PC-3 (cell line): Measurements from ENCODE around the gene MT1A. TPM values are rescaled to one million over a fixed set of nuclear protein-coding genes. Genes with fewer than 3 reads are reported as not detected.

Source experiments
- ATAC-seq: fragments of 200-7000 bp; cut with Tn5 transposase; 2 replicates; pipeline ENCODE4 v1.9.1; 2020; ENCODE audit warnings: mild to moderate bottlenecking, moderate library complexity
- BruUV-seq: library from RNA; stranded (reverse); fragments of 400-500 nt; replicated peaks from 2 replicates; lab custom pipeline; 2021; lab: Mats Ljungman, UMichigan
- CTCF ChIA-PET: fragments of 300-600 bp; sonication (Branson Sonifier 250); formaldehyde crosslinking; loops from one replicate; lab custom pipeline; 2022; ENCODE audit warnings: antibody characterized with exemption; lab: Charles Lee
- POLR2A ChIA-PET: fragments of 300-600 bp; sonication (Branson Sonifier 250); formaldehyde crosslinking; loops from one replicate; lab custom pipeline; 2022; ENCODE audit warnings: antibody characterized with exemption; ENCODE audit not compliant: unreplicated experiment; lab: Charles Lee
- DNase-seq: peaks from one replicate; pipeline ENCODE4 v3.0.0-alpha.2; 2015
- H2AFZ ChIP-seq: fragments of 300-600 bp; sonication (generic); 2 replicates; pipeline ENCODE4 v1.6.0; 2016; ENCODE audit warnings: antibody characterized with exemption, low read length
- H3F3A ChIP-seq: fragments of 300-600 bp; sonication (generic); one replicate; pipeline ENCODE4 v1.6.0; 2017; ENCODE audit warnings: antibody characterized with exemption, low read length, control low read depth, mild to moderate bottlenecking; ENCODE audit not compliant: unreplicated experiment
- H3K27ac ChIP-seq: fragments of 300-600 bp; sonication (generic); 2 replicates; pipeline ENCODE4 v1.5.1; 2016; ENCODE audit warnings: mild to moderate bottlenecking, low read length
- H3K27me3 ChIP-seq: fragments of 300-600 bp; sonication (generic); 2 replicates; pipeline ENCODE4 v1.6.1; 2016; ENCODE audit warnings: low read length, mixed read lengths
- H3K36me3 ChIP-seq: fragments of 300-600 bp; sonication (generic); 2 replicates; pipeline ENCODE4 v1.6.1; 2016; ENCODE audit warnings: low read depth, mixed run types, low read length, mixed read lengths
- H3K4me1 ChIP-seq: fragments of 300-600 bp; sonication (generic); 2 replicates; pipeline ENCODE4 v1.5.1; 2016; ENCODE audit warnings: low read length; ENCODE audit not compliant: insufficient read depth
- H3K4me2 ChIP-seq: fragments of 300-600 bp; sonication (generic); 2 replicates; pipeline ENCODE4 v1.6.0; 2016; ENCODE audit warnings: low read length
- H3K4me3 ChIP-seq: fragments of 300-600 bp; sonication (generic); 2 replicates; pipeline ENCODE4 v1.5.1; 2016; ENCODE audit warnings: mild to moderate bottlenecking, low read length, mixed read lengths
- H3K79me2 ChIP-seq: fragments of 300-600 bp; sonication (generic); 2 replicates; pipeline ENCODE4 v1.6.1; 2017; ENCODE audit warnings: low read length, mixed read lengths
- H3K9ac ChIP-seq: fragments of 300-600 bp; sonication (generic); 2 replicates; pipeline ENCODE4 v1.6.0; 2016; ENCODE audit warnings: mild to moderate bottlenecking, low read length
- H3K9me2 ChIP-seq: fragments of 300-600 bp; sonication (generic); replicated peaks from 2 replicates; pipeline ENCODE4 v1.6.1; 2016; ENCODE audit warnings: mixed run types, low read length, mixed read lengths
- H3K9me3 ChIP-seq: fragments of 300-600 bp; sonication (generic); 2 replicates; pipeline ENCODE4 v1.6.1; 2016; ENCODE audit warnings: low read length, mixed read lengths
- H4K20me1 ChIP-seq: fragments of 300-600 bp; sonication (generic); 2 replicates; pipeline ENCODE4 v1.6.1; 2016; ENCODE audit warnings: low read length, mixed read lengths
- EZH2 ChIP-seq: fragments of 300-600 bp; sonication (generic); IDR thresholded peaks from one replicate; pipeline ENCODE4 v1.6.1; 2017; ENCODE audit warnings: antibody characterized with exemption, mild to moderate bottlenecking, low read length; ENCODE audit not compliant: unreplicated experiment
- EZH2phosphoT487 ChIP-seq: fragments of 300-600 bp; sonication (generic); IDR thresholded peaks from 2 replicates; pipeline ENCODE4 v1.6.1; 2018; ENCODE audit warnings: mild to moderate bottlenecking, antibody characterized with exemption, low read length, borderline replicate concordance
- intact Hi-C: fragments of 100-400 bp; cut with micrococcal nuclease; formaldehyde crosslinking; loops from 2 replicates; pipeline ENCODE4 v1.9.0; 2023
- total RNA-seq: library from RNA; depleted of rRNA; stranded (reverse); fragments of >200 nt; gene quantifications from 2 replicates; pipeline ENCODE4 v1.2.3, GENCODE V29; 2014
- TF ChIP-seq, protein P1 (sequence below): fragments of 300-600 bp; sonication (generic); conservative IDR thresholded peaks from 2 replicates; pipeline ENCODE4 v1.5.1; 2017; ENCODE audit warnings: antibody characterized with exemption, low read depth, mild to moderate bottlenecking, low read length

The MT1A gene
- total RNA-seq, 1 experiment from 2014 or later: not detected

DNA sequence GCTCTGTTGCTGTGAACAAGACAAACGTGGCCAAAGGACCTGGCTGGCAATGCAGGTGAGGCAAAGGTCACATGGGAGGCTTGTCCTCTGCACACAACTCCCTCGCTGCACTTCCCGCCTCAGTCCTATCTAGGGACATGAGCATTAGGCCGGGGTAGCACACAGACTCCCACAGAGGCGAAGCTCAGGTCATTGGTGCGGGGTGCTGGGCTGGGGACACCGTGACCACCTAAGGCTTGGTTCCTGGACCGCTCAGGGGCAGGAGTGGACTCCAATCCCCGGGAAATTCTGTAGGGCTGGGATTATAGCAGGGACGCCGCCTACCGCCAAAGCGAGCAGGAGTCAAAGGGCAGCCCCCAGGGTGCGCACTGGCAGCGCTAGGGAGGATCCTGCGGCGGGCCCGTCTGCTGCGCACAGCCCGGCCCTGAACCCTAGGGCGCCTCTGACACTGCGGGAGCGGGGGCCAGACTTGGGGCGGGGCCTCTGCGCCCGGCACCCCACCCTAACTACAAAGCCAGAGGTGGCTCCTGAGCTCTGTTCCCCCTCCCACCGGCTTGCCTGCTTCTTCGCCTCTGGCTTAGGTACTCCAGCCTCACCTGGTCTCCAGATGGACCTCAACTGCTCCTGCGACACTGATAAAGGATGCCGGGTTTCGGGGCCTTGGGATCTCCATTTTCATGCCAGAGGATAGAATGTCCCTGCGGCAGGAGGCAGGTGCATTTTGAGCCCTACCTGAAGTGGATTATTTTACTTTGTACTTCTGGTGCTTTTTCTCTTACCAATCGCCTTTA is 9.4 kb downstream of the MT1A start:
- CTCF ChIA-PET: interaction anchor here (0.5 kb wide), 1 partner anchor 52 kb away, joined by 7 read pairs; no protein-coding TSS in a partner anchor
- no peak overlapping the region for H3K4me3 ChIP-seq
- intact Hi-C loops: no loop called here
- no peaks in the 10 kb centered on the region for H3F3A ChIP-seq
- H3K27ac ChIP-seq: no peak overlapping the region
- TF ChIP-seq EZH2: no peak
- TF ChIP-seq, protein P1, sequence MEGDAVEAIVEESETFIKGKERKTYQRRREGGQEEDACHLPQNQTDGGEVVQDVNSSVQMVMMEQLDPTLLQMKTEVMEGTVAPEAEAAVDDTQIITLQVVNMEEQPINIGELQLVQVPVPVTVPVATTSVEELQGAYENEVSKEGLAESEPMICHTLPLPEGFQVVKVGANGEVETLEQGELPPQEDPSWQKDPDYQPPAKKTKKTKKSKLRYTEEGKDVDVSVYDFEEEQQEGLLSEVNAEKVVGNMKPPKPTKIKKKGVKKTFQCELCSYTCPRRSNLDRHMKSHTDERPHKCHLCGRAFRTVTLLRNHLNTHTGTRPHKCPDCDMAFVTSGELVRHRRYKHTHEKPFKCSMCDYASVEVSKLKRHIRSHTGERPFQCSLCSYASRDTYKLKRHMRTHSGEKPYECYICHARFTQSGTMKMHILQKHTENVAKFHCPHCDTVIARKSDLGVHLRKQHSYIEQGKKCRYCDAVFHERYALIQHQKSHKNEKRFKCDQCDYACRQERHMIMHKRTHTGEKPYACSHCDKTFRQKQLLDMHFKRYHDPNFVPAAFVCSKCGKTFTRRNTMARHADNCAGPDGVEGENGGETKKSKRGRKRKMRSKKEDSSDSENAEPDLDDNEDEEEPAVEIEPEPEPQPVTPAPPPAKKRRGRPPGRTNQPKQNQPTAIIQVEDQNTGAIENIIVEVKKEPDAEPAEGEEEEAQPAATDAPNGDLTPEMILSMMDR: no peak
- no peak for TF ChIP-seq EZH2phosphoT487
- no TSS peak for BruUV-seq
- no peaks in the 10 kb centered on the region for H3K9me2 ChIP-seq
- H3K9me3 ChIP-seq: no peaks in the 10 kb centered on the region
- POLR2A ChIA-PET: no interaction called here
- H3K4me2 ChIP-seq: no peak overlapping the region
- DNase-seq: no peak
- H4K20me1 ChIP-seq: no peaks in the 10 kb centered on the region
- peaks cover 15% of the 10 kb centered on the region for H3K4me1 ChIP-seq
- H3K36me3 ChIP-seq: no peaks in the 10 kb centered on the region
- H3K27me3 ChIP-seq: no peaks in the 10 kb centered on the region
- H3K9ac ChIP-seq: no peak overlapping the region
- H2AFZ ChIP-seq: no peak overlapping the region
- ATAC-seq: no peak
- no peaks in the 10 kb centered on the region for H3K79me2 ChIP-seq

DNA sequence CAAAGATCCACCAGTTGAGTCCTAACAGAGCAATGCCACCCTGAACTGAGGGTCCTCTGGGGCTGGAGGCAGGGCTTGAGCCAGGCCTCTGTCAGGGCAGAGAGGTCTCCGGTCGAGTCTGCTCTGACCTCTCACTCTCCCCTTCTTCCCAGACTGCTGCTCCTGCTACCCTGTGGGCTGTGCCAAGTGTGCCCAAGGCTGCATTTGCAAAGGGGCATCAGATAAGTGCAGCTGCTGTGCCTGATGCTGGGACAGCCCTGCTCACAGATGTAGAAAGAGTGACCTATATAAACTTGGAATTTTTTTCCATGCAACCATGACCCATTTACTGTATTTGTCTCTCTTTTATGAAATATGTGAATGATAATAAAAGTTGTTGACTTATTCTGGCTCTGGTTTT is 10.8 kb downstream of the MT1A start:
- BruUV-seq: no TSS peak
- H3K27ac ChIP-seq: no peak overlapping the region
- H3K9me2 ChIP-seq: no peaks in the 10 kb centered on the region
- intact Hi-C loops: no loop called here
- no peak overlapping the region for H2AFZ ChIP-seq
- ChIA-PET POLR2A (interaction anchor here (0.7 kb wide), 1 partner anchor 1179 kb away, joined by 3 read pairs; no protein-coding TSS in a partner anchor), CTCF (interaction anchor here (1.0 kb wide), 1 partner anchor 53 kb away, joined by 3 read pairs; no protein-coding TSS in a partner anchor)
- no peaks in the 10 kb centered on the region for H3K36me3 ChIP-seq
- no peak overlapping the region for H3K4me3 ChIP-seq
- H3K79me2 ChIP-seq: no peaks in the 10 kb centered on the region
- TF ChIP-seq, protein P1: no peak
- no peak for TF ChIP-seq EZH2
- TF ChIP-seq EZH2phosphoT487: no peak
- peak; percentile 14; the same call in 1 of the 2 replicates for ATAC-seq
- no peaks in the 10 kb centered on the region for H3F3A ChIP-seq
- H3K27me3 ChIP-seq: no peaks in the 10 kb centered on the region
- H3K9me3 ChIP-seq: no peaks in the 10 kb centered on the region
- H3K4me1 ChIP-seq: peaks cover 15% of the 10 kb centered on the region
- H3K4me2 ChIP-seq: peak overlapping the region; percentile 12; the same call in 1 of the 2 replicates
- no peak overlapping the region for H3K9ac ChIP-seq
- H4K20me1 ChIP-seq: no peaks in the 10 kb centered on the region
- no peak for DNase-seq

DNA sequence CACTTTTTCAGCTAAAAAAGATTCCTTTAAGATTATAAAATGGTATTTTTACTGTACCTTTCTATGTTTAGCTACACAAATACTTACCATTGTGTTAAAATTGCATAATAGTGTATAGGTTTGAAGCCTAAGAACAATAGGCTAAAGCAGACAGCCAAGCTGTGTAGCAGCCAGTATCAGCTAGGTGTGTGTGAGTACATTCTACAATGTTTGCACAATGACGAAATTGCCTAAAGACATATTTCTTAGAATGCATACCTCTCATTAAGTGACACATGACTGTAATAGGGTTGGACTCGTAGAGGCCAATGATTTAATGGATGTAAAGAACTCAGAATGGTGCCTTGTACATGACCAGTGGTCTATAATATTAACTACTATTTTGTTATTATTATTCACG is 11.4 kb downstream of the MT1A start:
- Histone ChIP-seq H3K36me3 (no peaks in the 10 kb centered on the region), H3K4me2 (peak overlapping the region; percentile 12; the same call in 1 of the 2 replicates), H3K27ac (no peak overlapping the region), H3K27me3 (no peaks in the 10 kb centered on the region), H3K9me2 (no peaks in the 10 kb centered on the region), H3F3A (no peaks in the 10 kb centered on the region), H3K79me2 (no peaks in the 10 kb centered on the region), H3K4me3 (no peak overlapping the region), H3K4me1 (peaks cover 15% of the 10 kb centered on the region), H3K9ac (no peak overlapping the region), H2AFZ (no peak overlapping the region), H4K20me1 (no peaks in the 10 kb centered on the region), H3K9me3 (no peaks in the 10 kb centered on the region)
- ATAC-seq: peak; percentile 96
- POLR2A ChIA-PET: no interaction called here
- CTCF ChIA-PET: no interaction called here
- DNase-seq: peak; percentile 87
- BruUV-seq: no TSS peak
- TF ChIP-seq EZH2phosphoT487: no peak
- no peak for TF ChIP-seq EZH2
- TF ChIP-seq, protein P1: no peak
- intact Hi-C loops: loop anchor here (10.0 kb wide), 1 partner anchor 45 kb away; the partner anchor contains the start of gene MT2A
